ENCODE results near the gene FRMD6.

DNA sequence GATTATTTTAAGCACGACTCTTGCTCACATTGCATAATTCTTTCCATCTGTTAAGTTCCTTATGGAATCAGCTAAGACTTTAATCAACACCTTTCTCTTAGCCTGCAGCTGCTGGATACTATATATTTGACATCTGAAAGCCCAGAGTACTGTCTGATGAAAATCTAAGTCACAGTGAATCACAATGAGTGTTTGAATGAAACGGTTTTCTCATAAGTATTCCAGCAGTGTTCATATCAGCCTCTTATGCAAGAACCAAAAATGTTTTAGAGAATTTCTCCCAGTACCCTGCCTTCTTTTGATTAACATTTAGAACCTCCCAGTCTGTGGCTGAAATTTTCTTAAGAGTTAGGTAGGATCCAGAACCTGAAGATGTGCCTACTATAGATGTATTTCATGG is 55.6 kb downstream of the FRMD6 start:
- TF ChIP-seq, protein P1, sequence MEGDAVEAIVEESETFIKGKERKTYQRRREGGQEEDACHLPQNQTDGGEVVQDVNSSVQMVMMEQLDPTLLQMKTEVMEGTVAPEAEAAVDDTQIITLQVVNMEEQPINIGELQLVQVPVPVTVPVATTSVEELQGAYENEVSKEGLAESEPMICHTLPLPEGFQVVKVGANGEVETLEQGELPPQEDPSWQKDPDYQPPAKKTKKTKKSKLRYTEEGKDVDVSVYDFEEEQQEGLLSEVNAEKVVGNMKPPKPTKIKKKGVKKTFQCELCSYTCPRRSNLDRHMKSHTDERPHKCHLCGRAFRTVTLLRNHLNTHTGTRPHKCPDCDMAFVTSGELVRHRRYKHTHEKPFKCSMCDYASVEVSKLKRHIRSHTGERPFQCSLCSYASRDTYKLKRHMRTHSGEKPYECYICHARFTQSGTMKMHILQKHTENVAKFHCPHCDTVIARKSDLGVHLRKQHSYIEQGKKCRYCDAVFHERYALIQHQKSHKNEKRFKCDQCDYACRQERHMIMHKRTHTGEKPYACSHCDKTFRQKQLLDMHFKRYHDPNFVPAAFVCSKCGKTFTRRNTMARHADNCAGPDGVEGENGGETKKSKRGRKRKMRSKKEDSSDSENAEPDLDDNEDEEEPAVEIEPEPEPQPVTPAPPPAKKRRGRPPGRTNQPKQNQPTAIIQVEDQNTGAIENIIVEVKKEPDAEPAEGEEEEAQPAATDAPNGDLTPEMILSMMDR (IDR thresholded peaks at IDR 0.05; ENCODE audit: insufficient read depth, low read length, poor library complexity, severe bottlenecking) = no peak
- no peak for TF ChIP-seq EZH2phosphoT487 (conservative IDR thresholded peaks at IDR 0.05; ENCODE audit: low read length)
